B cell (primary cell): Measurements from ENCODE around the gene ZNF687. TPM values are rescaled to one million over a fixed set of nuclear protein-coding genes. Genes with fewer than 3 reads are reported as not detected.
A peak's percentile ranks its signal among the peaks of the same experiment; 100 is the strongest.

Experiments used
- ATAC-seq: fragments of 200-7000 bp; cut with Tn5 transposase; one replicate; pipeline ENCODE4 v1.10.0; 2021; ENCODE audit warnings: low read depth, mild to moderate bottlenecking, moderate number of reproducible peaks, moderate library complexity
- CTCF ChIA-PET: fragments of 350-600 bp; sonication (Branson Sonifier 250); formaldehyde crosslinking; loops from one replicate; lab custom pipeline; 2021; ENCODE audit warnings: antibody characterized with exemption, inconsistent platforms; lab: Charles Lee
- POLR2A ChIA-PET: fragments of 350-600 bp; sonication (Branson Sonifier 250); formaldehyde crosslinking; loops from one replicate; lab custom pipeline; 2021; ENCODE audit warnings: antibody characterized with exemption; lab: Charles Lee
- DNase-seq: peaks from one replicate; pipeline ENCODE4 v3.0.0; 2013
- H2AFZ ChIP-seq: 2 replicates; pipeline ENCODE4 v1.6.1; 2012; ENCODE audit warnings: mild to moderate bottlenecking, low read depth, low read length; ENCODE audit not compliant: insufficient read depth, poor library complexity, severe bottlenecking
- H3K27ac ChIP-seq, 2 donors: 1 replicate in 1 of 2; 2 replicates in 1 of 2; pipeline ENCODE4 v1.5.1; 2012 to 2013; ENCODE audit warnings: low read length in 2 of 2, mild to moderate bottlenecking in 2 of 2, moderate library complexity in 1 of 2
- H3K27me3 ChIP-seq, 4 experiments: fragments of 200-600 bp in 1 of 4; sonication (generic) in 1 of 4; replicated peaks in 1 of 4; 1 replicate in 2 of 4; 2 replicates in 2 of 4; pipeline versions ENCODE4 v1.6.1 to v1.7.0; 2013 to 2016; ENCODE audit warnings: low read length in 3 of 4, mild to moderate bottlenecking in 2 of 4, mixed read lengths in 1 of 4, moderate library complexity in 1 of 4; ENCODE audit not compliant: insufficient read depth in 4 of 4, control insufficient read depth in 3 of 4; ENCODE audit errors: control extremely low read depth in 1 of 4
- H3K36me3 ChIP-seq, 2 experiments: replicated peaks in 1 of 2; 1 replicate in 1 of 2; 2 replicates in 1 of 2; pipeline versions ENCODE4 v1.6.1 to v1.7.1; 2013; ENCODE audit warnings: low read length in 1 of 2; ENCODE audit not compliant: insufficient read depth in 2 of 2, control insufficient read depth in 1 of 2; ENCODE audit errors: control extremely low read depth in 1 of 2, extremely low read depth in 1 of 2
- H3K4me1 ChIP-seq, 2 donors: fragments of 200-600 bp in 1 of 2; sonication (generic) in 1 of 2; 1 replicate in 1 of 2; 2 replicates in 1 of 2; pipeline versions ENCODE4 v1.5.1 to v1.6.1; 2013 to 2017; ENCODE audit warnings: low read length in 2 of 2; ENCODE audit not compliant: control insufficient read depth in 2 of 2, insufficient read depth in 2 of 2
- H3K4me2 ChIP-seq: replicated peaks from 2 replicates; pipeline ENCODE3; 2012; ENCODE audit warnings: mild to moderate bottlenecking, low read depth, low read length; ENCODE audit not compliant: poor library complexity, severe bottlenecking
- H3K4me3 ChIP-seq, 5 experiments: fragments of 200-600 bp in 1 of 5; sonication (generic) in 1 of 5; 1 replicate in 3 of 5; 2 replicates in 2 of 5; pipeline versions ENCODE4 v1.5.1 to v1.7.0; 2011 to 2016; ENCODE audit warnings: low read length in 4 of 5, mild to moderate bottlenecking in 4 of 5, low read depth in 2 of 5, control low read depth in 1 of 5, moderate library complexity in 1 of 5; ENCODE audit not compliant: insufficient read depth in 1 of 5; ENCODE audit errors: control extremely low read depth in 1 of 5, extremely low read depth in 1 of 5
- H3K79me2 ChIP-seq: fragments of 200-600 bp; sonication (generic); one replicate; pipeline ENCODE4 v1.6.0; 2016; ENCODE audit warnings: low read length; ENCODE audit not compliant: control insufficient read depth, insufficient read depth
- H3K9ac ChIP-seq: fragments of 200-600 bp; sonication (generic); 2 replicates; pipeline ENCODE4 v1.6.1; 2017; ENCODE audit warnings: mild to moderate bottlenecking, low read length, moderate library complexity
- H3K9me3 ChIP-seq, 3 donors: one replicate each; pipeline versions ENCODE4 v1.6.1 to v1.7.1; 2013; ENCODE audit warnings: low read length in 2 of 3; ENCODE audit not compliant: control insufficient read depth in 2 of 3, insufficient read depth in 1 of 3; ENCODE audit errors: control extremely low read depth in 1 of 3
- H4K20me1 ChIP-seq: 2 replicates; pipeline ENCODE4 v1.6.0; 2012; ENCODE audit warnings: mild to moderate bottlenecking, low read length; ENCODE audit not compliant: insufficient read depth, control insufficient read depth, poor library complexity, severe bottlenecking
- H3K27ac Mint-ChIP-seq: one replicate; pipeline ENCODE4 v1.8.0; 2021; ENCODE audit warnings: mixed read lengths
- H3K27me3 Mint-ChIP-seq: one replicate; pipeline ENCODE4 v1.8.0; 2021; ENCODE audit warnings: mixed read lengths
- H3K4me1 Mint-ChIP-seq: one replicate; pipeline ENCODE4 v1.8.0; 2021; ENCODE audit warnings: mixed read lengths
- H3K4me3 Mint-ChIP-seq: one replicate; pipeline ENCODE4 v1.8.0; 2021; ENCODE audit warnings: mixed read lengths
- H3K9me3 Mint-ChIP-seq: one replicate; pipeline ENCODE4 v1.8.0; 2022; ENCODE audit warnings: mixed read lengths; ENCODE audit not compliant: insufficient read depth
- CTCF ChIP-seq: fragments of 200-600 bp; IDR thresholded peaks from one replicate; pipeline ENCODE4 v1.8.0; 2022; ENCODE audit warnings: antibody characterized with exemption, mild to moderate bottlenecking
- EZH2 ChIP-seq: IDR thresholded peaks from 2 replicates; pipeline ENCODE4 v1.6.1; 2012; ENCODE audit warnings: borderline replicate concordance, low read depth, mild to moderate bottlenecking, moderate library complexity, low read length; ENCODE audit not compliant: insufficient read depth, poor library complexity, severe bottlenecking
- WGBS: methylation state at CpG from one replicate; pipeline ENCODE4 v1.1.5; 2013; ENCODE audit warnings: missing lambda C conversion rate; ENCODE audit not compliant: insufficient coverage; 5-methylcytosine and 5-hydroxymethylcytosine counted together
- intact Hi-C: fragments of 100-400 bp; cut with micrococcal nuclease; formaldehyde crosslinking; loops from one replicate; pipeline ENCODE4 v1.10.0; 2022
- polyA plus RNA-seq: library from polyadenylated mRNA; depleted of rRNA; stranded (reverse); fragments of >200 nt; gene quantifications from 2 replicates; pipeline ENCODE4 v1.2.3, GENCODE V29; 2012
- total RNA-seq, 2 donors: library from RNA; stranded (reverse); fragments of 120-200 nt in 1 of 2; gene quantifications; 1 replicate in 1 of 2; 2 replicates in 1 of 2; pipeline versions ENCODE4 v1.2.3 to v1.2.4, GENCODE V29; 2013 to 2022

Gene ZNF687
- total and polyA plus RNA-seq, 2 donors (not counting 1 experiment from before 2014, with no cell fraction given), result 29.1 to 49.6 TPM

- no peaks in the 10 kb centered on the region for H3K9me3 Mint-ChIP-seq
- ChIA-PET POLR2A (interaction anchor here (0.6 to 2.1 kb wide), 6 partner anchors 13 to 71 kb away, joined by 3 to 18 read pairs (median 6); partner anchors contain the start of genes PSMB4 and RFX5), CTCF (interaction anchor here (0.6 to 10.0 kb wide), 8 partner anchors 13 to 228 kb away, joined by 3 to 148 read pairs (median 4); partner anchors contain the start of genes PSMB4, VPS72 and ZNF687)
- H4K20me1 ChIP-seq, result peaks cover 1% of the 10 kb centered on the region
- no peak for TF ChIP-seq CTCF
- no peak for TF ChIP-seq EZH2
- peak overlapping the region; percentile 72 to 87 for H3K27ac ChIP-seq
- peak overlapping the region; percentile 93 for H3K4me3 Mint-ChIP-seq
- H3K9me3 ChIP-seq, result no peaks in the 10 kb centered on the region
- no peak for DNase-seq
- peaks cover 21 to 26% of the 10 kb centered on the region in 2 donors for H3K4me1 ChIP-seq
- peak overlapping the region; percentile 96 for H3K27ac Mint-ChIP-seq
- intact Hi-C loops, result loop anchor here (1.0 to 5.0 kb wide), 6 partner anchors 13 to 131 kb away; partner anchors contain the start of genes PIP5K1A, POGZ, PSMD4 and RFX5
- peaks cover 36% of the 10 kb centered on the region for H3K4me1 Mint-ChIP-seq
- no peaks in the 10 kb centered on the region for H3K27me3 ChIP-seq
- H3K27me3 Mint-ChIP-seq, result no peaks in the 10 kb centered on the region
- H3K36me3 ChIP-seq, result peaks cover 0 to 18% of the 10 kb centered on the region in 2 experiments
- 33% methylated on average over 29 of the region's 34 CpGs for WGBS
- H3K9ac ChIP-seq, result peak overlapping the region; percentile 90
- peaks cover 68% of the 10 kb centered on the region for H3K79me2 ChIP-seq
- H3K4me3 ChIP-seq, result peak overlapping the region; percentile 72 to 99 (median 90)
- peak overlapping the region; percentile 90 for H2AFZ ChIP-seq
- ATAC-seq, result peak; percentile 2
- H3K4me2 ChIP-seq, result peak overlapping the region; percentile 90
Measured at GRCh38 chr1:151327903-151328674, 46.0 kb downstream of the ZNF687 start.

- TF ChIP-seq EZH2 (no peak), CTCF (no peak)
- H3K27me3 ChIP-seq, result no peaks in the 10 kb centered on the region
- ATAC-seq, result no peak
- peak overlapping the region in 1 of 2 donors; percentile 41 for H3K27ac ChIP-seq
- WGBS, result no CpG with 5 or more reads among the region's 5 CpGs
- H3K4me1 ChIP-seq, result no peaks in the 10 kb centered on the region
- H3K27ac Mint-ChIP-seq, result no peak overlapping the region
- no peaks in the 10 kb centered on the region for H3K9me3 ChIP-seq
- no peak for DNase-seq
- H3K4me3 Mint-ChIP-seq, result no peak overlapping the region
- intact Hi-C loops, result no loop called here
- peaks cover 3% of the 10 kb centered on the region for H3K4me1 Mint-ChIP-seq
- no peaks in the 10 kb centered on the region for H3K27me3 Mint-ChIP-seq
- H3K4me3 ChIP-seq, result no peak overlapping the region
- peaks cover 11% of the 10 kb centered on the region for H3K79me2 ChIP-seq
- ChIA-PET CTCF (no interaction called here), POLR2A (no interaction called here)
- H3K9ac ChIP-seq, result no peak overlapping the region
- no peaks in the 10 kb centered on the region for H3K36me3 ChIP-seq
- no peak overlapping the region for H3K4me2 ChIP-seq
- no peaks in the 10 kb centered on the region for H4K20me1 ChIP-seq
- H3K9me3 Mint-ChIP-seq, result no peaks in the 10 kb centered on the region
- no peak overlapping the region for H2AFZ ChIP-seq
Measured at GRCh38 chr1:151334822-151335221, 52.7 kb downstream of the ZNF687 start.
